ENCODE results near the gene WWOX. TPM values are rescaled to one million over a fixed set of nuclear protein-coding genes. Genes with fewer than 3 reads are reported as not detected.

Gene WWOX
- total RNA-seq, 6 experiments from 2014 or later: 0.46 to 3.4 (median 1.3) TPM

- no peak for TF ChIP-seq CTCF (IDR thresholded peaks at IDR 0.05)
- Mint-ChIP-seq H3K27me3 (ENCODE audit: insufficient read depth) (no peaks in the 10 kb centered on the region), H3K4me3 (no peak overlapping the region), H3K9me3 (peaks cover 33% of the 10 kb centered on the region), H3K36me3 (ENCODE audit: low read depth) (no peaks in the 10 kb centered on the region), H3K27ac (no peak overlapping the region), H3K4me1 (ENCODE audit: low read depth) (no peaks in the 10 kb centered on the region)
- no peak for DNase-seq
These were observed 326.5 kb downstream of the WWOX start for GRCh38 chr16:78425891-78426510.

DNA sequence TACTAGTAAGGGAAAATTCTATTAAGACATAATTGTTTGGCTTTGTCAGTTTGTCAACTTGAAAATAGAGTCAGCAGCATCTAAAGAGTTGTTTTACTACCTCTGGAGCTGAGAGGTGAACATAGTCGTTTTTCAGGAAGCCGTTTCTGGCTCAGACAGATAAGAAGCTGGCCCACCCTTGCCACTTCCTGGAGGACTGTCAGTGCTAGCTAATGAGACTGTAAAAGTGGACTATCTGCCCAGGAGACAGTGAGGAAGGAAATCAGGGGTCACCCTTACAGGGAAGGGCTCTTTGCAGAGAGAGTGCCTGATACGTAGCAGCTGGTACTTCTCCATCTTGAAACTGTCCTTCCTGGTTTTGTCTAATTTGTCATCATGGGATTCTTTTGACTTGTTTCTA lies 328.7 kb downstream of the WWOX start:
- no peak for TF ChIP-seq CTCF (IDR thresholded peaks at IDR 0.05)
- Mint-ChIP-seq H3K27ac (no peak overlapping the region), H3K27me3 (ENCODE audit: insufficient read depth) (no peaks in the 10 kb centered on the region), H3K36me3 (ENCODE audit: low read depth) (no peaks in the 10 kb centered on the region), H3K9me3 (peaks cover 39% of the 10 kb centered on the region), H3K4me1 (ENCODE audit: low read depth) (no peaks in the 10 kb centered on the region), H3K4me3 (no peak overlapping the region)
- DNase-seq: no peak

GRCh38 chr16:78430281-78430680 lies 330.8 kb downstream of the WWOX start:
- DNase-seq: no peak
- Mint-ChIP-seq H3K9me3 (peaks cover 49% of the 10 kb centered on the region), H3K27me3 (ENCODE audit: insufficient read depth) (no peaks in the 10 kb centered on the region), H3K4me3 (no peak overlapping the region), H3K36me3 (ENCODE audit: low read depth) (no peaks in the 10 kb centered on the region), H3K27ac (no peak overlapping the region), H3K4me1 (ENCODE audit: low read depth) (no peaks in the 10 kb centered on the region)
- no peak for TF ChIP-seq CTCF (IDR thresholded peaks at IDR 0.05)

- H3K4me1 Mint-ChIP-seq (ENCODE audit: low read depth): no peaks in the 10 kb centered on the region
- TF ChIP-seq CTCF (IDR thresholded peaks at IDR 0.05): no peak
- H3K9me3 Mint-ChIP-seq: peaks cover 48% of the 10 kb centered on the region
- no peaks in the 10 kb centered on the region for H3K36me3 Mint-ChIP-seq (ENCODE audit: low read depth)
- no peak overlapping the region for H3K27ac Mint-ChIP-seq
- DNase-seq: no peak
- no peaks in the 10 kb centered on the region for H3K27me3 Mint-ChIP-seq (ENCODE audit: insufficient read depth)
- H3K4me3 Mint-ChIP-seq: no peak overlapping the region
These were observed 331.7 kb downstream of the WWOX start for GRCh38 chr16:78431004-78431670.

- no peaks in the 10 kb centered on the region for H3K27me3 Mint-ChIP-seq (ENCODE audit: insufficient read depth)
- H3K9me3 Mint-ChIP-seq: peaks cover 44% of the 10 kb centered on the region
- H3K27ac Mint-ChIP-seq: no peak overlapping the region
- no peak for DNase-seq
- H3K4me1 Mint-ChIP-seq (ENCODE audit: low read depth): no peaks in the 10 kb centered on the region
- TF ChIP-seq CTCF (IDR thresholded peaks at IDR 0.05): no peak
- H3K36me3 Mint-ChIP-seq (ENCODE audit: low read depth): no peaks in the 10 kb centered on the region
- H3K4me3 Mint-ChIP-seq: no peak overlapping the region
These were observed 332.2 kb downstream of the WWOX start for GRCh38 chr16:78431701-78432100.
